NCI-H146 treated with DMSO at 0.1 percent for 48 hours (cell line): ENCODE measurements around the gene CHST3.

Source experiments
- DNase-seq: peaks from one replicate; lab custom pipeline; 2025; ENCODE audit not compliant: unreplicated experiment; lab: John Stamatoyannopoulos, UW

Gene CHST3

GRCh38 chr10:72009425-72010081 is 45.4 kb downstream of the CHST3 start:
- no peak for DNase-seq

GRCh38 chr10:72010234-72010973 is 46.2 kb downstream of the CHST3 start:
- no peak for DNase-seq

- no peak for DNase-seq
These were observed 46.8 kb downstream of the CHST3 start for GRCh38 chr10:72011016-72011415.

GRCh38 chr10:72011468-72011867 is 47.3 kb downstream of the CHST3 start:
- no peak for DNase-seq

- no peak for DNase-seq
These were observed 47.8 kb downstream of the CHST3 start for GRCh38 chr10:72011976-72012512.

- DNase-seq: no peak
These were observed 48.6 kb downstream of the CHST3 start for GRCh38 chr10:72012796-72013195.

GRCh38 chr10:72013202-72013945 is 49.2 kb downstream of the CHST3 start:
- DNase-seq: no peak

GRCh38 chr10:72014197-72014596 is 50.0 kb downstream of the CHST3 start:
- no peak for DNase-seq

- DNase-seq: no peak
These were observed 50.7 kb downstream of the CHST3 start for GRCh38 chr10:72014785-72015480.

- DNase-seq: no peak
These were observed 51.6 kb downstream of the CHST3 start for GRCh38 chr10:72015841-72016240.

- no peak for DNase-seq
These were observed 52.6 kb downstream of the CHST3 start for GRCh38 chr10:72016608-72017300.

- DNase-seq: no peak
These were observed 55.1 kb downstream of the CHST3 start for GRCh38 chr10:72019085-72019876.

GRCh38 chr10:72020914-72021809 is 57.0 kb downstream of the CHST3 start:
- no peak for DNase-seq

- no peak for DNase-seq
These were observed 58.0 kb downstream of the CHST3 start for GRCh38 chr10:72022228-72022627.

GRCh38 chr10:72024596-72024995 is 60.4 kb downstream of the CHST3 start:
- no peak for DNase-seq

- DNase-seq: no peak
These were observed 61.2 kb downstream of the CHST3 start for GRCh38 chr10:72025400-72025799.

- DNase-seq: no peak
These were observed 61.6 kb downstream of the CHST3 start for GRCh38 chr10:72025832-72026231.

- DNase-seq: no peak
These were observed 62.3 kb downstream of the CHST3 start for GRCh38 chr10:72026278-72027111.
